ENCODE data around the gene CYTH3.

- TF ChIP-seq CTCF (IDR thresholded peaks at IDR 0.05; ENCODE audit: insufficient read depth, low read length, poor library complexity, severe bottlenecking) (no peak), EZH2phosphoT487 (conservative IDR thresholded peaks at IDR 0.05; ENCODE audit: low read length) (no peak)
Observed at GRCh38 chr7:6269527-6269926, 2.9 kb downstream of the CYTH3 start.

All from SU-DHL-6 (cell line).